ENCODE results near the gene MYBBP1A.
"Not testable (repeated sequence)": the region's sequence is repeated elsewhere in the genome, so short reads cannot be mapped to it uniquely, and the experiment has no call there.

Gene MYBBP1A

GRCh38 chr17:4554997-4555799, at the start of gene MYBBP1A:
TSS of gene MYBBP1A (minus strand) at chr17:4555384. CDS start at chr17:4555324, 60 bp downstream.
- peak; percentile 80 for DNase-seq

GRCh38 chr17:4604736-4605135, 49.6 kb upstream of the MYBBP1A start:
- not testable (repeated sequence) for DNase-seq

DNA sequence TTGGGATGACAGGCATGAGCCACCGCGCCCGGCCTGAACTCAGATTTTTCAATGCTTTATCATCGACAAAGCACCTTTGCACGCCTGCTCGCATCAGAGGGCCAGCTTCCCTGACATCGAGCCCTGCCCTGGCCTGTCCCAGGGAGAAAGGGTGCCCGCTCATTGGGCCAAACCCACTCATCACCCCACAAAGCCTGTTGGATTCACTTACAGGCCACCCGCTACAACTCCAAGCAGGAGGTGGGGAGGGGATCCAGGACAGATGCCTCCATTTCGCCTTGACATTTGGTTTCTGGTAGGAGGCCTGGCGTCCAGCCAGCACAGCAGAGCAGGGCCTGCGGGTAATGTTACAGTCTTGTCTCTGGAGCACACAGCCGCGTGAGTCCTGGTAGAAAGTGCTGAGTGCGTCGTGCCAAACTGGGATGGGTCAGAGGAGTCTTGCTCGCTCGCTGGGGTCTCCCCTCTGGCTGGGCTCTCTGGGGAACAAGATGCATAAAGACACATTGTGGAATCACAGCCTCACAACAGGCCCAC, 49.0 kb upstream of the MYBBP1A start:
- no peak for DNase-seq

DNA sequence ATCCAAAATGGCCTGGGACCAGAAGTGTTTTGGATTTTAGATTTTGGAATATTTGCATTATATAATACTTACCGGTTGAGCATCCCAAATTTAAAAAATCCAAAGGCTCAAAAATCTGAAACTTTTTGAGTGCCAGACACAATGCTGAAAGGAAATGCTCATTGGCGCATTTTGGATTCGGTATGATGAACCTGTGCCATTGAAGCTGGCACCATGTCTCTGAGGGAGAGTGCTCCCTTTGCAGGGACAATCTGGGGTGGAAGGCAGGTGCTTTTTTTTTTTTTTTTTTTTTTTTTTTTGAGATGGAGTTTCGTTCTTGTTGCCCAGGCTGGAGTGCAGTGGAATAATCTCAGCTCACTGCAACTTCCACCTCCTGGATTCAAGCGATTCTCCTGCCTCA, 46.9 kb upstream of the MYBBP1A start:
- DNase-seq = no peak

- DNase-seq = no peak
These were observed 46.1 kb upstream of the MYBBP1A start for GRCh38 chr17:4601326-4601725.

GRCh38 chr17:4600563-4600962, 45.4 kb upstream of the MYBBP1A start:
- no peak for DNase-seq

DNA sequence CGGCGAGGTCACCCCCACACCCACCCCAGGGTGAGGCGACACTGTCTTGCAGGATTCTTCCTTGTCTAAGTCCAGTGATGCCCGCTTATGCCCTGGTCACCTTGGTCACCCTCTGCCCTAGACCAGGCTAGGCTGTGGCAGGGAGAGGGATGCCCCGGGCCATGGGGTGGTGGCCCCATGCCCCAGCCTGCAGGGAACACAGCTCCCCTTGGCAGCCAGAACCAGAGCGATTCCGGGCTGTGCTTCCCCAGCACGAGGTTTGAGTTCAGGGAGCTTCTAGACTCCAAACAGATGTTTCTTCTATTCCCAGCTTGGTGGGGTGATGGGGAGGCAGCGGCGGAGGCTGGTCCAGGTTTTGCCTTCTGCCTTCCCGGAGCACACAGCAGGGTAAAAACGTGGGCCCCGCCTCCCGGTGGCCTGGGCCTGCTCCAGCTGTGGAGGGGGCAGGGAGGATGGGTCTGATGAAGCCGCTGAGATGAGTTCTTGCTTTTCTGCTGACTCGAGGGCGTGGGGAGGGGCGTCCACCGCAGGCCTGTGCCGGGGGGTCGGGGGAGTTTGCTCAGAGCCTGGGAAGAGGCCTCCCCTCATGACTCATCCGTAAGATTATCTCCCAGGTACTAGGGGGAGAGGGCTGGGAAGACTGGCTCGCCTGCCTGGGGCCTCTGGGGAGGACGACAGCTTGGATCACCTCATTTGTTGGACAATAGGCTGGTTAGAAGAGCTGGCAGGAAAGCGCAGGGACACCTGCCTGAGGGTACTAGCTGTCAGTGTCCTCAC, 44.5 kb upstream of the MYBBP1A start:
- no peak for DNase-seq

DNA sequence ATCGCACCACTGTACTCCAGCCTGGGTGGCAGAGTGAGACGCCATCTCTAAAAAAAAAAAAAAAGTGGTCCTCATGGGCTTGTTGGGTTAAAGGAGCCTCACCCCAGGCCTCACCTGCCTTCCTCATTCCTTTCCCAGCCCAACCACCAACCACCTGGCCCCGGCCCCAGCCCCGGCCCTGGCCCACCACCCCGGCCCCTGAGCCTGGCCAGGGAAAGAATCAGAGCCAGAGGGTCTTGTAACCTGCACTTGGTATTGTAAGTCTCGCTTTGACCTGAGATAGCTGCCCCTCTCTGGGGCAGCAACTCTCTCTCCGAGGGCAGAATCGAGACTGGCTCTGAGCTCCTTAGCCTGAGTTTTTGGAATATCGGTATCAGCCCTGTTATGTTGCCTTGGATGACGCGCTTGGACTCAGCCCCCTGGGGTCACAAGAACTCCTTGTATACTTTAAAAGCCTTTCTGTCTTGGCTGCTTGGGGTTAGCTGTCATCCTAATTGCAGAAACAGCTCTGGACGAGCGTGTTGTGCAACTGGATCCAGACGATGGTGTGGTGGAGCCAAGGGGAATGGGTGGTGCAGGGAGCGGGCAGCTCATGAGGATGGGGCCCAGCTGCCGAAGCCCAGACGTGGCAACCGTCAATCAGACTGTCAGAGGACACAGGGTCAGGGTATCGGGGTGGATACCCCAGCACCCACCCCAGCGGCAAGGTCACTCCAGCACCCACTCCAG, 43.8 kb upstream of the MYBBP1A start:
- DNase-seq = no peak

GRCh38 chr17:4597975-4598374, 42.8 kb upstream of the MYBBP1A start:
- no peak for DNase-seq

GRCh38 chr17:4596636-4597380, 41.6 kb upstream of the MYBBP1A start:
- DNase-seq = no peak

DNA sequence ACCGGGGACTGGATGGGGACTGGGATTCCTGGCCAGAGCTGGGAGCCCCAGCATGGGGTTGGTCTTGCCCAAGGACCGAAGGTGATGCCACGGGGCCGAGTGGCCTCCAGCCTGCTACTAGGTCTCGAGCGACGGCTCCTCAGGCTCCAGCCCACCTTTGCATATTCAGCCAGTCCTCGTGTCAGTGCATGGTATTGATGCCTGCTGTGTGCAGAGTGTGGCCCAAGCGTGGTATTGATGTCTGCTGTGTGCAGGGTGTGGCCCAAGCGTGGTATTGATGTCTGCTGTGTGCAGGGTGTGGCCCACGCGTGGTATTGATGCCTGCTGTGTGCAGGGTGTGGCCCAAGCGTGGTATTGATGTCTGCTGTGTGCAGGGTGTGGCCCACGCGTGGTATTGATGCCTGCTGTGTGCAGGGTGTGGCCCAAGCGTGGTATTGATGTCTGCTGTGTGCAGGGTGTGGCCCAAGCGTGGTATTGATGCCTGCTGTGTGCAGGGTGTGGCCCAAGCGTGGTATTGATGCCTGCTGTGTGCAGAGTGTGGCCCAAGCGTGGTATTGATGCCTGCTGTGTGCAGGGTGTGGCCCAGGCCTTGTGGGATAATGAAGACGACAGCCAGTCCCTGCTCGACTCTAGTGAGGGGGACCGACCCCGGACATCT, 40.6 kb upstream of the MYBBP1A start:
- DNase-seq = not testable (repeated sequence)

DNA sequence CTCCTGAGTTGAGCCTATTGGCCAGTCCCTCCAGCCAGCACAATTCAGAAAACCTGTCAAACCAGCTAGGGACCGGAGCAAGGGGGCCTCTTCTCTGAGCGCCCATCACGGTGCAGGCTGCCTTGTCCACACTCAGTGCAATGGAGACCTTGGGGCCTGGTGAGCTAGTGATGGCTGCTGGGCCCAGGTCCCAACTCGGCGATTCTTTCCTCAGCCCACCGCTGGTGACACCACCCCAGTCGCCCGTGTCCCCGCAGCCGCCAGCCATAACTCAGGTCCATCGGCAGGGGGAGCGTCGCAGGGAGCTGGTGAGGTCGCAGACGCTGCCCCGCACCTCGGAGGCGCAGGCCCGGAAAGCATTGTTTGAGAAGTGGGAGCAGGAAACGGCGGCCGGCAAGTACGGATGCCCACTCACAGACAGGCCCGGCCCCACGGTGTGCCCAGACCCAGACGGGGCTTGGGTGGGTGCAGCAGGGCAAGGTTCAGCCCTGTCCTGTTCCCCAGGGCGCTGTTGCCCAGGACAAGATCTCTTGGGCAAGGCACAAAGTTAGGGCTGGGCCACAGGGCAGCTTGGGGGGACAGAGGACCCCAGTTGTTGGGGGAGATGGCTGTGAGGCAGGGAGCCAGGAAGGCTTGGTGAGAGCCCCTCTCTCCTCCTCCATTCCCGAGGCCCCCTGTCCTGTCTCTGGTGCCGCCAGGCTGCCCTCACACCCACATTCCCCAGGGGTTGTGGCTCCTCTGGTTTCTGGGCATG, 39.9 kb upstream of the MYBBP1A start:
- DNase-seq = no peak

DNA sequence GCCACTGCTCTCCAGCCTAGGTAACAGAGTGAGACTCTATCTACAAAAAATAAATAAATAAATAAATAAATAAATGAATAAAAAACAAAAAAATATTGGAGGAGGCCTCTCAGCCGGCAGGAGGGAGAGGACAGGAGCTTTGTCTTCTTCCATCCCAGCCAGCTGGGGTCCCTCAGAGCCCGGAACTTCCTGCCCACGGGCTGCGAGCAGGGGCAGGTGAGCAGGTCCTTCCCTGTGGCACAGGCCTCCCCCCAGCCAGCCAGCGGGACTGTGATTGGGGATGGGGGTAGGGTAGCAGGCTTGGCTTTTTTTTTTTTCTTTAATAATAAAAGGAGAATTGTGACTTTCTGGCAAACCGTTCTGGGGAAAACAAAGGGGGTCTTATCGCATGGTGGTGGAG, 39.2 kb upstream of the MYBBP1A start:
- DNase-seq = no peak

GRCh38 chr17:4593021-4593421, 37.8 kb upstream of the MYBBP1A start:
- no peak for DNase-seq

DNA sequence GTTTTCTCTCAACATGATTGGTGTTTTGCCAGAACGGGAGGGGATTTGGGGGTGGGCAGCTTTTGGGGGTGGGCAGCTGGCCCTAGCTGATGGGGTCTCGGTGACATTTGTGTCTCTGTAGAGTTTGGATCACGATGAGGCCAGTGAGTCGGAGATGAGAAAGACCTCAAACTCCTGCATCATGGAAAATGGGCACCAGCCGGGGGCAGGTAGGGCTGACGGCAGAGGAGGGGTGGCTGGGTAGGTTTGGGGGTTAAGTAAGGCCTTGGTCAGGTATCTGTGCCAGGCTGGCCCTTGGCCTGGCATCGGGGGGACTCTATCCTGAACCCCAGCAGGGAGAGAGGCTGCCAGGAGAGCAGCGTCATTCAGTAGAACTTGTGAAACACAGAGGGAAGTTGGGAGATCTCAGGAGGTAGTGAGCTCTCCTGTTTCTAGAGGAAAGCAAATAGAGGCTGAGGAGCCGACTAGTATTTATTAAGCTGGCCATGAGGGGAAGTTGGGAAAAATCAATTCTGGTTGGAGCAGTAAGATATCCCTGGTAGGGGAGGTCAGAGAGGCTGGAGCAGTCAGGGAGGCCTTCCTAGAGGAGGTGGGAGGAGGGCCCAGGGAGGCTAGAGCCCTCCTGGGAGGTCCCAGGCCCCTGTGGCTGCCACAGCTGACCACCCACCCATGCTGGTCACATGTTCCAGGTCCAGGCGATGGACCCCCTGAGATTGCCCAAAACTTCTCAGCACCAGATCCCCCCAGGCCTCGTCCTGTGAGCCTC, 37.2 kb upstream of the MYBBP1A start:
- no peak for DNase-seq

DNA sequence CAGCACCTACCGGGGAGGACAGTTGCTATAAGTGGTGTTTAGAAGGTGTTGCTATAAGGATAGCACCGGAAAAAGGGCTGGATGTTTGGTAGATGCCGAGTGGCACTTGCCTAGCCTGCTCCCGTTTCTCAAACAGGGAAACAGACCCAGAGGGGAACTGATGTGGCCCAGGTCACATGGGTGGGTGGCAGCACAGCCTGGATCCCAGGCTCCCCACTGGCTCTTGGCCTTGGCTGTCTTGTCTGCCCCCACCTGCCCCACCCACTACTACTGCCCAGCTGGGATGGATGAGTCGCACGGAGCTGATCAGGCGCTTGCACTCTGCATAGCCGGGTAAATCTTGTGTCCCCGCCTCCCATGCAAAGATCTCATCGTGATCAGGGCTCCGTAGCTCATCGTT, 36.3 kb upstream of the MYBBP1A start:
- no peak for DNase-seq

GRCh38 chr17:4590981-4591453, 35.8 kb upstream of the MYBBP1A start:
- DNase-seq = no peak

DNA sequence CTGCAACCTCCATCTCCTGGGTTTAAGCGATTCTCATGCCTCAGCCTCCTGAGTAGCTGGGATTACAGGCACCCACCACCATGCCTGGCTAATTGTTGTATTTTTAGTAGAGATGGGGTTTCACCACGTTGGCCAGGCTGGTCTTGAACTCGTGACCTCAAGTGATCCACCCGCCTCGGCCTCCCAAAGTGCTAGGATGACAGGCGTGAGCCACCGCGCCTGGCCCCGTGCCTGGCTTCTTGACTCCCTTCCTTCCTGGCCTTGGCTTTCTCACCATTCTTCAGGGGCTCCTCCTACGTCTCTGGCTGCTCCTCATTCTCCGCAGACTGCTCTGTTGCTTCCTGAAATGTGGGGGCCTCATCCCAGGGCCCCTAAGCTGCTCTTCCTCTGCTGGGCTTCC, 34.9 kb upstream of the MYBBP1A start:
- not testable (repeated sequence) for DNase-seq

DNA sequence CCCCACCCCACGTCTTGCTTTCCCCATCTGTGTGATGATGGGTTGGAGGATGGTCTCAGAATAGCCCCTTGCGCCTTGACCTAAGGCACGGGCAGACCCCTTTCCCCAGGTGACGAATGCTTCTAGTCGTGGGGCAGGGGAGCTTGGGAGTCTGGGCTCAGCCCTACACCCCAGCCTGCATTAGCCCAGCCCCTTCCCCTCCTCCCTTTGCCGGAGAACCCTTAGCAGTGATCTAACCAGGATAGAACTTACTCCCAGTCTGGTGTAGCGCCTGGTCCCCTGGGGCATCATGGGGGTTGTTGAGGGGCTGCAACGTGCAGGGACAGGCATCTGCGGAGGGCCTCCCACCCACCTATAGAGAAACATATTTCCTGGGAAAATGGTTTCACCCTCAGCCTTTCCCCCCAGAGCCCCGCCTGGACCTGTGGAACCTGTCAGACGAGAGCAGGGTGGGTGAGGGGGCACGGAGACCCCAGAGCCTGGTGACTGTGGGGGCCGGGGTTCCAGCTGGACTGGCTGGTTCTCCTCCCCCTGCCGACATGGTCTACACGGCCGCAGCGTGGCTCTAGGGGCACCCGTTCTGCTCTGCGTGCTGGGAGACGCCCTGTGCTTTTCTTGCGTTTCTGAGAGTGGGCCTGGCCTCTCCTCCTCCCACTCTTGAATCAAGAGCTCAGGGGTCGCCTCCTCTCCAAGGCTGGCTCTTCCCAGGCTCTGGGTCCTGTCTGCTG, 33.9 kb upstream of the MYBBP1A start:
- no peak for DNase-seq

- no peak for DNase-seq
These were observed 33.2 kb upstream of the MYBBP1A start for GRCh38 chr17:4588391-4588790.
